Natural killer cell treated with Interleukin-12 subunit alpha and Interleukin-12 subunit beta and Interleukin-15 and Interleukin-18, amount 100 ng/mL, for 72 hours (primary cell): ENCODE data around the gene HNRNPC. TPM values are rescaled to one million over a fixed set of nuclear protein-coding genes. Genes with fewer than 3 reads are reported as not detected.

ENCODE experiments used
- ATAC-seq, 2 donors: fragments of 150-1000 bp; cut with Tn5 transposase in 1 of 2; sonication (Bioruptor Pico), chemical (Tn5 transposase) in 1 of 2; 2 replicates each; pipeline ENCODE4 v1.10.0; 2021
- DNase-seq: peaks from one replicate; pipeline ENCODE4 v3.0.0; 2022; ENCODE audit warnings: low spot score
- H3K27ac Mint-ChIP-seq, 2 donors: 1 replicate in 1 of 2; 2 replicates in 1 of 2; pipeline ENCODE4 v1.8.0; 2022; ENCODE audit warnings: mixed read lengths in 2 of 2, mild to moderate bottlenecking in 1 of 2, moderate library complexity in 1 of 2
- H3K27me3 Mint-ChIP-seq, 2 donors: 1 replicate in 1 of 2; 2 replicates in 1 of 2; pipeline ENCODE4 v1.8.0; 2022; ENCODE audit warnings: mixed read lengths in 2 of 2
- H3K36me3 Mint-ChIP-seq: one replicate; pipeline ENCODE4 v1.8.0; 2022; ENCODE audit warnings: mixed read lengths
- H3K4me1 Mint-ChIP-seq, 2 donors: 1 replicate in 1 of 2; 2 replicates in 1 of 2; pipeline ENCODE4 v1.8.0; 2022; ENCODE audit warnings: low read depth in 2 of 2, mixed read lengths in 2 of 2, mild to moderate bottlenecking in 1 of 2
- H3K4me3 Mint-ChIP-seq: one replicate; pipeline ENCODE4 v1.8.0; 2022; ENCODE audit warnings: mixed read lengths
- H3K9me3 Mint-ChIP-seq: 2 replicates; pipeline ENCODE4 v1.8.0; 2022; ENCODE audit warnings: mixed read lengths
- total RNA-seq, 2 donors: library from RNA; stranded (reverse); gene quantifications; one replicate each; pipeline ENCODE4 v1.2.3, GENCODE V29; 2022

The HNRNPC gene
- total RNA-seq, 2 donors from 2014 or later, result 834 to 917 TPM

- no peak for DNase-seq
- Mint-ChIP-seq H3K36me3 (peaks cover 33% of the 10 kb centered on the region), H3K4me1 (peaks cover 37 to 48% of the 10 kb centered on the region in 2 donors), H3K27ac (peak overlapping the region; percentile 28 to 50), H3K4me3 (peak overlapping the region; percentile 21), H3K9me3 (no peaks in the 10 kb centered on the region), H3K27me3 (no peaks in the 10 kb centered on the region)
- no peak for ATAC-seq
These were observed 20.4 kb downstream of the HNRNPC start for GRCh38 chr14:21248739-21249411.

GRCh38 chr14:21248338-21248737 lies 20.9 kb downstream of the HNRNPC start:
- H3K4me3 Mint-ChIP-seq, result peak overlapping the region; percentile 21
- ATAC-seq, result no peak
- H3K9me3 Mint-ChIP-seq, result no peaks in the 10 kb centered on the region
- no peak for DNase-seq
- H3K27me3 Mint-ChIP-seq, result no peaks in the 10 kb centered on the region
- peak overlapping the region; percentile 28 to 50 for H3K27ac Mint-ChIP-seq
- peaks cover 33% of the 10 kb centered on the region for H3K36me3 Mint-ChIP-seq
- peaks cover 38 to 48% of the 10 kb centered on the region in 2 donors for H3K4me1 Mint-ChIP-seq

- Mint-ChIP-seq H3K36me3 (peaks cover 37% of the 10 kb centered on the region), H3K9me3 (no peaks in the 10 kb centered on the region), H3K27me3 (no peaks in the 10 kb centered on the region), H3K4me1 (peaks cover 50 to 51% of the 10 kb centered on the region in 2 donors), H3K4me3 (no peak overlapping the region), H3K27ac (peak overlapping the region in 1 of 2 donors; percentile 79)
- DNase-seq (no peak), ATAC-seq (no peak)
These were observed 23.4 kb downstream of the HNRNPC start for GRCh38 chr14:21245813-21246212.

- Mint-ChIP-seq H3K9me3 (no peaks in the 10 kb centered on the region), H3K36me3 (peaks cover 31% of the 10 kb centered on the region), H3K27ac (peak overlapping the region; percentile 73 to 92), H3K4me1 (peaks cover 51 to 54% of the 10 kb centered on the region in 2 donors), H3K4me3 (peak overlapping the region; percentile 61), H3K27me3 (no peaks in the 10 kb centered on the region)
- ATAC-seq (peak; percentile 85 to 89), DNase-seq (no peak)
These were observed 24.7 kb downstream of the HNRNPC start for GRCh38 chr14:21244544-21244943.

- Mint-ChIP-seq H3K4me1 (peaks cover 57 to 63% of the 10 kb centered on the region in 2 donors), H3K27me3 (no peaks in the 10 kb centered on the region), H3K36me3 (peaks cover 21% of the 10 kb centered on the region), H3K27ac (peak overlapping the region; percentile 57 to 83), H3K9me3 (no peaks in the 10 kb centered on the region), H3K4me3 (peak overlapping the region; percentile 11)
- DNase-seq (no peak), ATAC-seq (no peak)
These were observed 27.9 kb downstream of the HNRNPC start for GRCh38 chr14:21241218-21241819.

GRCh38 chr14:21240417-21240816 lies 28.8 kb downstream of the HNRNPC start:
- Mint-ChIP-seq H3K36me3 (peaks cover 21% of the 10 kb centered on the region), H3K9me3 (no peaks in the 10 kb centered on the region), H3K27me3 (no peaks in the 10 kb centered on the region), H3K4me1 (peaks cover 53 to 61% of the 10 kb centered on the region in 2 donors), H3K27ac (peak overlapping the region; percentile 57 to 83), H3K4me3 (no peak overlapping the region)
- no peak for DNase-seq
- no peak for ATAC-seq

GRCh38 chr14:21238823-21239518 lies 30.3 kb downstream of the HNRNPC start:
- Mint-ChIP-seq H3K4me1 (peaks cover 56 to 65% of the 10 kb centered on the region in 2 donors), H3K36me3 (peaks cover 26% of the 10 kb centered on the region), H3K27ac (peak overlapping the region in 1 of 2 donors; percentile 12), H3K9me3 (no peaks in the 10 kb centered on the region), H3K27me3 (no peaks in the 10 kb centered on the region), H3K4me3 (no peak overlapping the region)
- DNase-seq (no peak), ATAC-seq (no peak)

- H3K36me3 Mint-ChIP-seq, result peaks cover 27% of the 10 kb centered on the region
- no peak overlapping the region for H3K4me3 Mint-ChIP-seq
- ATAC-seq (no peak), DNase-seq (no peak)
- peaks cover 59 to 63% of the 10 kb centered on the region in 2 donors for H3K4me1 Mint-ChIP-seq
- peak overlapping the region in 1 of 2 donors; percentile 37 for H3K27ac Mint-ChIP-seq
- no peaks in the 10 kb centered on the region for H3K9me3 Mint-ChIP-seq
- no peaks in the 10 kb centered on the region for H3K27me3 Mint-ChIP-seq
These were observed 32.1 kb downstream of the HNRNPC start for GRCh38 chr14:21236948-21237797.

GRCh38 chr14:21234112-21234511 lies 35.1 kb downstream of the HNRNPC start:
- no peaks in the 10 kb centered on the region for H3K27me3 Mint-ChIP-seq
- H3K36me3 Mint-ChIP-seq, result peaks cover 49% of the 10 kb centered on the region
- DNase-seq (no peak), ATAC-seq (no peak)
- H3K9me3 Mint-ChIP-seq, result no peaks in the 10 kb centered on the region
- peak overlapping the region; percentile 72 to 88 for H3K27ac Mint-ChIP-seq
- H3K4me1 Mint-ChIP-seq, result peaks cover 72 to 77% of the 10 kb centered on the region in 2 donors
- H3K4me3 Mint-ChIP-seq, result peak overlapping the region; percentile 54

- ATAC-seq (no peak), DNase-seq (no peak)
- peaks cover 49% of the 10 kb centered on the region for H3K36me3 Mint-ChIP-seq
- H3K4me1 Mint-ChIP-seq, result peaks cover 66 to 77% of the 10 kb centered on the region in 2 donors
- H3K9me3 Mint-ChIP-seq, result no peaks in the 10 kb centered on the region
- H3K27ac Mint-ChIP-seq, result peak overlapping the region; percentile 72 to 88
- H3K27me3 Mint-ChIP-seq, result no peaks in the 10 kb centered on the region
- peak overlapping the region; percentile 54 for H3K4me3 Mint-ChIP-seq
These were observed 35.7 kb downstream of the HNRNPC start for GRCh38 chr14:21233457-21234076.

- DNase-seq, result no peak
These were observed 38.1 kb downstream of the HNRNPC start for GRCh38 chr14:21231020-21231652.

GRCh38 chr14:21229821-21230220 lies 39.4 kb downstream of the HNRNPC start:
- Mint-ChIP-seq H3K4me3 (peak overlapping the region; percentile 70), H3K36me3 (peaks cover 58% of the 10 kb centered on the region), H3K27ac (peak overlapping the region; percentile 80 to 91), H3K9me3 (no peaks in the 10 kb centered on the region), H3K4me1 (peaks cover 56 to 63% of the 10 kb centered on the region in 2 donors), H3K27me3 (no peaks in the 10 kb centered on the region)
- DNase-seq, result no peak
- ATAC-seq, result peak; percentile 83 to 90

More at GRCh38 chr14:21231020-21231652, 38.1 kb downstream of the HNRNPC start:
- H3K36me3 Mint-ChIP-seq, result peaks cover 62% of the 10 kb centered on the region
- peak overlapping the region; percentile 80 to 91 for H3K27ac Mint-ChIP-seq
- H3K9me3 Mint-ChIP-seq, result no peaks in the 10 kb centered on the region
- ATAC-seq, result peak; percentile 63 to 68
- H3K27me3 Mint-ChIP-seq, result no peaks in the 10 kb centered on the region
- peak overlapping the region; percentile 70 for H3K4me3 Mint-ChIP-seq
- peaks cover 61 to 72% of the 10 kb centered on the region in 2 donors for H3K4me1 Mint-ChIP-seq
